DMS153 (cell line): Measurements from ENCODE around the gene TRIM14.
"Not testable (repeated sequence)": the region's sequence is repeated elsewhere in the genome, so short reads cannot be mapped to it uniquely, and the experiment has no call there.

Experiments
- DNase-seq: peaks from one replicate; lab custom pipeline; 2025; lab: John Stamatoyannopoulos, UW

Gene TRIM14

GRCh38 chr9:98142182-98142907, 23.3 kb upstream of the TRIM14 start:
- DNase-seq = no peak

- DNase-seq = no peak
Observed at GRCh38 chr9:98140503-98140902, 21.5 kb upstream of the TRIM14 start.

- no peak for DNase-seq
Observed at GRCh38 chr9:98136489-98136888, 17.5 kb upstream of the TRIM14 start.

- DNase-seq = no peak
Observed at GRCh38 chr9:98135938-98136337, 16.9 kb upstream of the TRIM14 start.

- peak; percentile 17 for DNase-seq
Observed at GRCh38 chr9:98135558-98135934, 16.5 kb upstream of the TRIM14 start.

- DNase-seq = no peak
Observed at GRCh38 chr9:98134702-98135557, 15.9 kb upstream of the TRIM14 start.

- DNase-seq = peak; percentile 79
Observed at GRCh38 chr9:98132806-98133631, 14.0 kb upstream of the TRIM14 start.

- DNase-seq = no peak
Observed at GRCh38 chr9:98132158-98132557, 13.1 kb upstream of the TRIM14 start.

- no peak for DNase-seq
Observed at GRCh38 chr9:98130576-98131228, 11.7 kb upstream of the TRIM14 start.

- not testable (repeated sequence) for DNase-seq
Observed at GRCh38 chr9:98130060-98130459, 11.0 kb upstream of the TRIM14 start.

GRCh38 chr9:98129451-98129881, 10.4 kb upstream of the TRIM14 start:
- no peak for DNase-seq

GRCh38 chr9:98128316-98128715, 9.3 kb upstream of the TRIM14 start:
- DNase-seq = no peak

- DNase-seq = no peak
Observed at GRCh38 chr9:98127226-98127625, 8.2 kb upstream of the TRIM14 start.

- DNase-seq = no peak
Observed at GRCh38 chr9:98124637-98125426, 5.8 kb upstream of the TRIM14 start.

- not testable (repeated sequence) for DNase-seq
Observed at GRCh38 chr9:98124091-98124490, 5.1 kb upstream of the TRIM14 start.

- peak; percentile 67 for DNase-seq
Observed at GRCh38 chr9:98121058-98121457, 2.0 kb upstream of the TRIM14 start.

GRCh38 chr9:98120476-98120875, 1.5 kb upstream of the TRIM14 start:
- DNase-seq = no peak

GRCh38 chr9:98117984-98118639, 910 bp downstream of the TRIM14 start:
- DNase-seq = no peak

- not testable (repeated sequence) for DNase-seq
Observed at GRCh38 chr9:98117097-98117496, 1.9 kb downstream of the TRIM14 start.

- no peak for DNase-seq
Observed at GRCh38 chr9:98109052-98109451, 10.0 kb downstream of the TRIM14 start.
